Measurements from ENCODE around the gene CDCA7. TPM values are rescaled to one million over a fixed set of nuclear protein-coding genes. Genes with fewer than 3 reads are reported as not detected.

The CDCA7 gene
- total RNA-seq, 4 donors from 2014 or later = 0.51 to 31.0 (median 4.6) TPM

GRCh38 chr2:173407176-173407575 lies 52.5 kb downstream of the CDCA7 start:
- TF ChIP-seq POLR2A (IDR thresholded peaks at IDR 0.05) (no peak), CTCF (IDR thresholded peaks at IDR 0.05) (no peak)
- no peak for DNase-seq
- intact Hi-C loops (cut with DNase I; ENCODE audit: low total_unique reads) = no loop called here
- Histone ChIP-seq H3K27ac (no peak overlapping the region), H3K4me3 (no peak overlapping the region), H3K4me1 (no peaks in the 10 kb centered on the region), H3K36me3 (no peaks in the 10 kb centered on the region), H3K9me3 (no peaks in the 10 kb centered on the region), H3K27me3 (peaks cover 0 to 4% of the 10 kb centered on the region in 2 donors)

GRCh38 chr2:173407646-173408045 lies 53.0 kb downstream of the CDCA7 start:
- Histone ChIP-seq H3K9me3 (no peaks in the 10 kb centered on the region), H3K36me3 (no peaks in the 10 kb centered on the region), H3K27me3 (peaks cover 0 to 2% of the 10 kb centered on the region in 2 donors), H3K4me3 (no peak overlapping the region), H3K4me1 (no peaks in the 10 kb centered on the region), H3K27ac (no peak overlapping the region)
- DNase-seq = no peak
- intact Hi-C loops (cut with DNase I; ENCODE audit: low total_unique reads) = no loop called here
- no peak for TF ChIP-seq POLR2A (IDR thresholded peaks at IDR 0.05)
- TF ChIP-seq CTCF (IDR thresholded peaks at IDR 0.05) = no peak

GRCh38 chr2:173410579-173410978 lies 55.9 kb downstream of the CDCA7 start:
- no peak for DNase-seq
- intact Hi-C loops (cut with DNase I; ENCODE audit: low total_unique reads) = no loop called here

GRCh38 chr2:173412628-173413027 lies 58.0 kb downstream of the CDCA7 start:
- intact Hi-C loops (cut with DNase I; ENCODE audit: low total_unique reads) = no loop called here

More at GRCh38 chr2:173410579-173410978, 55.9 kb downstream of the CDCA7 start:
- H3K9me3 ChIP-seq = no peaks in the 10 kb centered on the region
- no peak overlapping the region for H3K27ac ChIP-seq
- H3K27me3 ChIP-seq = no peaks in the 10 kb centered on the region
- no peaks in the 10 kb centered on the region for H3K36me3 ChIP-seq
- no peak overlapping the region for H3K4me3 ChIP-seq
- no peaks in the 10 kb centered on the region for H3K4me1 ChIP-seq
- TF ChIP-seq CTCF (IDR thresholded peaks at IDR 0.05) (no peak), POLR2A (IDR thresholded peaks at IDR 0.05) (no peak)

GRCh38 chr2:173414823-173415322 lies 60.2 kb downstream of the CDCA7 start:
- H3K4me3 ChIP-seq = no peak overlapping the region
- no peaks in the 10 kb centered on the region for H3K9me3 ChIP-seq
- H3K27me3 ChIP-seq = no peaks in the 10 kb centered on the region
- peak overlapping the region in 1 of 2 donors; percentile 16 for H3K27ac ChIP-seq
- H3K36me3 ChIP-seq = no peaks in the 10 kb centered on the region
- TF ChIP-seq CTCF (IDR thresholded peaks at IDR 0.05) (no peak), POLR2A (IDR thresholded peaks at IDR 0.05) (no peak)
- no peaks in the 10 kb centered on the region for H3K4me1 ChIP-seq
- intact Hi-C loops (cut with DNase I; ENCODE audit: low total_unique reads) = no loop called here
- DNase-seq = peak; percentile 62 to 81

More at GRCh38 chr2:173412628-173413027, 58.0 kb downstream of the CDCA7 start:
- no peak for DNase-seq
- TF ChIP-seq POLR2A (IDR thresholded peaks at IDR 0.05) = no peak
- no peak for TF ChIP-seq CTCF (IDR thresholded peaks at IDR 0.05)
- no peak overlapping the region for H3K4me3 ChIP-seq
- no peaks in the 10 kb centered on the region for H3K27me3 ChIP-seq
- H3K9me3 ChIP-seq = no peaks in the 10 kb centered on the region
- no peaks in the 10 kb centered on the region for H3K36me3 ChIP-seq
- no peaks in the 10 kb centered on the region for H3K4me1 ChIP-seq
- H3K27ac ChIP-seq = no peak overlapping the region
